NK-92 (cell line): ENCODE results near the gene CDHR3.
"Not testable (repeated sequence)": the region's sequence is repeated elsewhere in the genome, so short reads cannot be mapped to it uniquely, and the experiment has no call there.

ENCODE experiments used
- DNase-seq: peaks from one replicate; lab custom pipeline; 2025; ENCODE audit not compliant: unreplicated experiment; lab: John Stamatoyannopoulos, UW

Gene CDHR3

GRCh38 chr7:105955651-105956466 is 7.2 kb upstream of the CDHR3 start:
- DNase-seq, result not testable (repeated sequence)

GRCh38 chr7:105958012-105958411 is 5.1 kb upstream of the CDHR3 start:
- DNase-seq, result no peak

- DNase-seq, result no peak
Observed at GRCh38 chr7:105962353-105962752, 711 bp upstream of the CDHR3 start.

GRCh38 chr7:105971845-105972244 is 8.8 kb downstream of the CDHR3 start:
- DNase-seq, result no peak

- no peak for DNase-seq
Observed at GRCh38 chr7:105972276-105972675, 9.2 kb downstream of the CDHR3 start.

GRCh38 chr7:105974471-105974870 is 11.4 kb downstream of the CDHR3 start:
- DNase-seq, result no peak

- no peak for DNase-seq
Observed at GRCh38 chr7:105975770-105976417, 12.8 kb downstream of the CDHR3 start.

- no peak for DNase-seq
Observed at GRCh38 chr7:105976868-105977267, 13.8 kb downstream of the CDHR3 start.

- no peak for DNase-seq
Observed at GRCh38 chr7:105978035-105978434, 15.0 kb downstream of the CDHR3 start.

- no peak for DNase-seq
Observed at GRCh38 chr7:105978974-105979373, 15.9 kb downstream of the CDHR3 start.

GRCh38 chr7:105979405-105979804 is 16.3 kb downstream of the CDHR3 start:
- no peak for DNase-seq

GRCh38 chr7:105980645-105981396 is 17.8 kb downstream of the CDHR3 start:
- no peak for DNase-seq

- DNase-seq, result no peak
Observed at GRCh38 chr7:105982388-105982787, 19.3 kb downstream of the CDHR3 start.

- DNase-seq, result not testable (repeated sequence)
Observed at GRCh38 chr7:105984808-105985207, 21.7 kb downstream of the CDHR3 start.

- no peak for DNase-seq
Observed at GRCh38 chr7:105985229-105985628, 22.2 kb downstream of the CDHR3 start.

- no peak for DNase-seq
Observed at GRCh38 chr7:105985672-105986215, 22.7 kb downstream of the CDHR3 start.

- no peak for DNase-seq
Observed at GRCh38 chr7:105987046-105987445, 24.0 kb downstream of the CDHR3 start.

GRCh38 chr7:105988276-105988675 is 25.2 kb downstream of the CDHR3 start:
- DNase-seq, result no peak

- DNase-seq, result no peak
Observed at GRCh38 chr7:105989191-105989590, 26.1 kb downstream of the CDHR3 start.

GRCh38 chr7:105989686-105990085 is 26.6 kb downstream of the CDHR3 start:
- no peak for DNase-seq

- DNase-seq, result no peak
Observed at GRCh38 chr7:105990141-105990540, 27.1 kb downstream of the CDHR3 start.
